ENCODE results near the gene ZCWPW1. TPM values are rescaled to one million over a fixed set of nuclear protein-coding genes. Genes with fewer than 3 reads are reported as not detected.

ZCWPW1 gene
- total and polyA plus RNA-seq, 2 of the 8 experiments (the other 6 are each of a cell fraction or from before 2014, with no cell fraction given): 0.51 to 1.4 TPM

GRCh38 chr7:100443096-100443840, 14.8 kb upstream of the ZCWPW1 start:
- Histone ChIP-seq H4K5ac (ENCODE audit: insufficient read length, low read depth, low read length) (no peak overlapping the region), H2AK5ac (ENCODE audit: low read depth, low read length) (no peak overlapping the region), H2AFZ (ENCODE audit: low read length) (no peak overlapping the region), H3K23ac (ENCODE audit: insufficient read length) (no peak overlapping the region), H4K8ac (ENCODE audit: extremely low read depth, insufficient read depth, low read length) (no peak overlapping the region), H2BK12ac (ENCODE audit: low read depth, low read length) (no peak overlapping the region), H3K27ac (ENCODE audit: low read depth, low read length) (no peak overlapping the region), H3K9me3 (ENCODE audit: insufficient read depth in 2 of 2, low read depth in 1 of 2, low read length in 1 of 2) (no peaks in the 10 kb centered on the region), H4K91ac (replicated peaks; ENCODE audit: insufficient read length, low read length) (no peak overlapping the region), H3K14ac (ENCODE audit: insufficient read length) (no peak overlapping the region), H2BK5ac (ENCODE audit: low read depth, low read length) (no peak overlapping the region), H2BK20ac (ENCODE audit: low read length) (no peak overlapping the region), H3K23me2 (ENCODE audit: low read depth, low read length) (no peaks in the 10 kb centered on the region), H3K27me3 (replicated peaks in 1 of 4; ENCODE audit: control insufficient read depth in 3 of 4, extremely low read depth in 1 of 4, insufficient read depth in 3 of 4, low read length in 3 of 4) (no peaks in the 10 kb centered on the region), H3K56ac (replicated peaks; ENCODE audit: insufficient read length, low read depth, low read length) (no peak overlapping the region), H3K9ac (replicated peaks in 1 of 4; ENCODE audit: extremely low read depth in 1 of 4, low read depth in 3 of 4, low read length in 3 of 4) (no peak overlapping the region; a peak in 1 of 7 replicates), H3K79me1 (ENCODE audit: low read depth, low read length) (no peaks in the 10 kb centered on the region), H3K4me1 (replicated peaks in 1 of 4; ENCODE audit: control insufficient read depth in 3 of 4, insufficient read depth in 4 of 4, low read length in 3 of 4) (peaks cover 0 to 5% (median 2%) of the 10 kb centered on the region in 4 experiments; a peak in 3 of 7 replicates), H4K20me1 (replicated peaks in 1 of 2; ENCODE audit: control insufficient read depth in 1 of 2, insufficient read depth in 2 of 2, low read length in 2 of 2) (no peaks in the 10 kb centered on the region), H2BK15ac (ENCODE audit: low read length) (0 out of 2 replicates have a peak overlapping the region, but pooled peaks have one; percentile 61), H3K4me2 (ENCODE audit: insufficient read depth in 1 of 2, low read depth in 2 of 2, low read length in 2 of 2) (no peak overlapping the region), H2BK120ac (replicated peaks; ENCODE audit: low read depth, low read length) (no peak overlapping the region), H3K4me3 (ENCODE audit: extremely low read depth in 1 of 4, insufficient read depth in 2 of 4, low read depth in 3 of 4, low read length in 4 of 4) (no peak overlapping the region), H3K4ac (replicated peaks; ENCODE audit: insufficient read length, low read depth, low read length) (no peak overlapping the region), H3K79me2 (ENCODE audit: control insufficient read depth in 1 of 2, insufficient read depth in 2 of 2, low read length in 2 of 2) (no peaks in the 10 kb centered on the region), H3K36me3 (ENCODE audit: control insufficient read depth in 2 of 4, insufficient read depth in 4 of 4, low read length in 3 of 4) (no peaks in the 10 kb centered on the region), H3K18ac (ENCODE audit: extremely low read depth, low read length) (peak overlapping the region; percentile 19; the same call in 1 of the 2 replicates)
- no peak for DNase-seq (ENCODE audit: low read depth in 1 of 2, low spot score in 2 of 2)
- ChIA-PET CTCF (ENCODE audit: partially characterized antibody) (interaction anchor here (0.6 to 5.0 kb wide), 6 partner anchors 12 to 271 kb away, joined by 3 to 53 read pairs (median 8); no protein-coding TSS in a partner anchor), POLR2A (ENCODE audit: partially characterized antibody) (interaction anchor here (0.9 to 6.2 kb wide), 3 partner anchors 7 to 36 kb away, joined by 4 to 62 read pairs (median 39); partner anchors contain the start of genes MEPCE, PPP1R35, TSC22D4 and ZCWPW1)
- no peak for FAIRE-seq
- 86% methylated on average over 9 of the region's 9 CpGs; no CpG with 5 or more reads in 1 of the 2 experiments for WGBS, 2 experiments (ENCODE audit: extremely low coverage in 1 of 2, insufficient coverage in 1 of 2, insufficient read length in 1 of 2, insufficient replicate concordance in 2 of 2, low coverage in 1 of 2, low lambda C conversion rate in 2 of 2, missing lambda C conversion rate in 1 of 2)
- TF ChIP-seq CHD1 (IDR thresholded peaks at IDR 0.05; ENCODE audit: low read depth, low read length) (no peak), JUN (IDR thresholded peaks at IDR 0.05; ENCODE audit: low read depth, low read length) (no peak), RAD21 (IDR thresholded peaks at IDR 0.05 in 1 of 2, conservative IDR thresholded peaks at IDR 0.05 in 1 of 2; ENCODE audit: low read depth in 2 of 2, low read length in 2 of 2) (no peak), TAF7 (optimal IDR thresholded peaks at IDR 0.05; ENCODE audit: borderline replicate concordance, low read depth, low read length) (no peak), RNF2 (IDR thresholded peaks at IDR 0.05; ENCODE audit: borderline replicate concordance, low read depth, low read length, missing control alignments, poor library complexity, severe bottlenecking) (no peak), TAF1 (IDR thresholded peaks at IDR 0.05; ENCODE audit: low read depth, low read length) (no peak), TBP (IDR thresholded peaks at IDR 0.05; ENCODE audit: low read depth, low read length) (no peak), NRF1 (IDR thresholded peaks at IDR 0.05; ENCODE audit: low read depth, low read length) (no peak)
- TF ChIP-seq, protein P1, sequence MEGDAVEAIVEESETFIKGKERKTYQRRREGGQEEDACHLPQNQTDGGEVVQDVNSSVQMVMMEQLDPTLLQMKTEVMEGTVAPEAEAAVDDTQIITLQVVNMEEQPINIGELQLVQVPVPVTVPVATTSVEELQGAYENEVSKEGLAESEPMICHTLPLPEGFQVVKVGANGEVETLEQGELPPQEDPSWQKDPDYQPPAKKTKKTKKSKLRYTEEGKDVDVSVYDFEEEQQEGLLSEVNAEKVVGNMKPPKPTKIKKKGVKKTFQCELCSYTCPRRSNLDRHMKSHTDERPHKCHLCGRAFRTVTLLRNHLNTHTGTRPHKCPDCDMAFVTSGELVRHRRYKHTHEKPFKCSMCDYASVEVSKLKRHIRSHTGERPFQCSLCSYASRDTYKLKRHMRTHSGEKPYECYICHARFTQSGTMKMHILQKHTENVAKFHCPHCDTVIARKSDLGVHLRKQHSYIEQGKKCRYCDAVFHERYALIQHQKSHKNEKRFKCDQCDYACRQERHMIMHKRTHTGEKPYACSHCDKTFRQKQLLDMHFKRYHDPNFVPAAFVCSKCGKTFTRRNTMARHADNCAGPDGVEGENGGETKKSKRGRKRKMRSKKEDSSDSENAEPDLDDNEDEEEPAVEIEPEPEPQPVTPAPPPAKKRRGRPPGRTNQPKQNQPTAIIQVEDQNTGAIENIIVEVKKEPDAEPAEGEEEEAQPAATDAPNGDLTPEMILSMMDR (IDR thresholded peaks at IDR 0.05; ENCODE audit: control extremely low read depth in 1 of 3, insufficient read depth in 1 of 3, low read depth in 1 of 3, low read length in 3 of 3): no peak
